Uterine smooth muscle cell (primary cell): ENCODE data around the gene MPZL3. TPM values are rescaled to one million over a fixed set of nuclear protein-coding genes. Genes with fewer than 3 reads are reported as not detected.

Experiments used
- total RNA-seq: library from RNA; depleted of rRNA; stranded (reverse); fragments of >200 nt; gene quantifications from 2 replicates; pipeline ENCODE4 v1.2.3, GENCODE V29; 2014

MPZL3 gene
- 0.62 and 1.8 TPM in 2 replicates for total RNA-seq

GRCh38 chr11:118251858-118252652 is at the start of gene MPZL3:
MPZL3 (minus strand) TSS chr11:118252365; CDS start chr11:118252294, 71 bp downstream.

GRCh38 chr11:118263695-118264568 is 11.8 kb upstream of the MPZL3 start, which contains the start of gene MPZL2:
MPZL2 (minus strand) TSS chr11:118264297; CDS start chr11:118264153, 144 bp downstream.

GRCh38 chr11:118224511-118225188 is 27.5 kb downstream of the MPZL3 start, which contains the start of gene JAML:
JAML (minus strand) TSS chr11:118225011; CDS start chr11:118214866, 10,145 bp downstream.

Other genes starting within 250 kb of the MPZL3 start
- not detected in 2 replicates for gene TMPRSS4, start 175.3 kb downstream of the MPZL3 start, total RNA-seq
- gene SMIM35, start 165.4 kb downstream of the MPZL3 start, total RNA-seq, result not detected in 2 replicates
- gene SCN4B, start 99.5 kb downstream of the MPZL3 start, total RNA-seq, result not detected in 2 replicates
- gene SCN2B, start 75.7 kb downstream of the MPZL3 start, total RNA-seq, result under 0.01 TPM in 1 of 2 replicates, not detected in the other
- gene JAML, start 27.4 kb downstream of the MPZL3 start, total RNA-seq, result under 0.01 and 0.22 TPM in 2 replicates
- gene MPZL2, start 11.9 kb upstream of the MPZL3 start, total RNA-seq, result 0.22 and 0.25 TPM in 2 replicates
- gene CD3E, start 52.4 kb upstream of the MPZL3 start, total RNA-seq, result not detected in 2 replicates
- not detected in 2 replicates for gene CD3D, start 90.3 kb upstream of the MPZL3 start, total RNA-seq
- 0.12 TPM in 1 of 2 replicates, not detected in the other for gene CD3G, start 92.0 kb upstream of the MPZL3 start, total RNA-seq
- gene UBE4A, start 107.2 kb upstream of the MPZL3 start, total RNA-seq, result 36.9 and 39.1 TPM in 2 replicates
- 33.1 and 44.1 TPM in 2 replicates for gene ATP5MG, start 149.2 kb upstream of the MPZL3 start, total RNA-seq
- gene KMT2A, start 184.1 kb upstream of the MPZL3 start, total RNA-seq, result 35.9 and 37.3 TPM in 2 replicates